K562 (cell line): Measurements from ENCODE around the gene ACP5. TPM values are rescaled to one million over a fixed set of nuclear protein-coding genes. Genes with fewer than 3 reads are reported as not detected.

Experiments
- ATAC-seq: fragments of 200-7000 bp; cut with Tn5 transposase; 3 replicates; pipeline ENCODE4 v1.9.1; 2020; ENCODE audit warnings: moderate library complexity
- BruUV-seq: library from RNA; stranded (reverse); fragments of 400-500 nt; replicated peaks from 2 replicates; lab custom pipeline; 2021; lab: Mats Ljungman, UMichigan
- CTCF ChIA-PET: fragments of 300-600 bp; formaldehyde crosslinking; extraction: SDS; loops from one replicate; lab custom pipeline; 2021; ENCODE audit warnings: low intra/inter-chr PET ratio; lab: Yijun Ruan, JAX
- POLR2A ChIA-PET: fragments of 300-600, 350-650 bp; sonication (Branson Sonifier 250); formaldehyde crosslinking; extraction: SDS; loops from one replicate; lab custom pipeline; 2021; ENCODE audit warnings: antibody characterized with exemption, inconsistent platforms; lab: Yijun Ruan, JAX
- DNase-seq, 4 experiments: peaks; one replicate each; pipeline versions ENCODE4 v3.0.0 to v3.0.0-alpha.2; 2011 to 2018; ENCODE audit warnings: low spot score in 3 of 4, mixed read lengths in 3 of 4; ENCODE audit errors: extremely low read depth in 1 of 4
- FAIRE-seq: peaks from 2 replicates; lab custom pipeline; 2011; peaks lifted over from hg19 to GRCh38; lab: Jason Lieb, UNC
- H2AFZ ChIP-seq: 2 replicates; pipeline ENCODE4 v1.6.0; 2011; ENCODE audit warnings: low read depth, low read length, control low read depth, inconsistent platforms
- H3K27ac ChIP-seq: fragments of 200-600 bp; 3 replicates; pipeline ENCODE4 v1.8.0; 2011; ENCODE audit warnings: low read depth, mild to moderate bottlenecking, control low read depth, inconsistent platforms, low read length, moderate library complexity, mixed read lengths; ENCODE audit errors: extremely low read depth
- H3K27me3 ChIP-seq, 2 experiments: fragments of 300-600 bp in 1 of 2; 2 replicates in 1 of 2; 3 replicates in 1 of 2; pipeline versions ENCODE4 v1.6.0 to v1.8.0; 2011; ENCODE audit warnings: inconsistent platforms in 2 of 2, low read length in 2 of 2, mild to moderate bottlenecking in 1 of 2, mixed read lengths in 1 of 2, moderate library complexity in 1 of 2; ENCODE audit not compliant: control insufficient read depth in 2 of 2, insufficient read depth in 2 of 2
- H3K36me3 ChIP-seq: fragments of 300-600 bp; 3 replicates; pipeline ENCODE4 v1.8.0; 2011; ENCODE audit warnings: mild to moderate bottlenecking, low read length, inconsistent platforms; ENCODE audit not compliant: control insufficient read depth, insufficient read depth
- H3K4me1 ChIP-seq, 2 experiments: fragments of 200-600 bp in 1 of 2; replicated peaks in 1 of 2; 2 replicates in 1 of 2; 3 replicates in 1 of 2; pipeline versions ENCODE4 v1.5.1 to v1.8.0; 2011; ENCODE audit warnings: inconsistent platforms in 2 of 2, low read length in 2 of 2, mild to moderate bottlenecking in 1 of 2, mixed read lengths in 1 of 2, moderate library complexity in 1 of 2; ENCODE audit not compliant: control insufficient read depth in 2 of 2, insufficient read depth in 2 of 2
- H3K4me2 ChIP-seq: 2 replicates; pipeline ENCODE4 v1.6.1; 2011; ENCODE audit warnings: low read length, control low read depth, inconsistent platforms, mixed read lengths; ENCODE audit not compliant: insufficient read depth
- H3K4me3 ChIP-seq: fragments of 200-600 bp; sonication (generic), shearing (Covaris generic); 2 replicates; pipeline ENCODE4 v1.5.1; 2016; ENCODE audit warnings: control low read depth, inconsistent platforms
- H3K79me2 ChIP-seq: fragments of 200-600 bp; 3 replicates; pipeline ENCODE4 v1.8.0; 2011; ENCODE audit warnings: low read length, inconsistent platforms; ENCODE audit not compliant: control insufficient read depth, insufficient read depth
- H3K9ac ChIP-seq, 2 experiments: 2 replicates each; pipeline versions ENCODE4 v1.6.0 to v1.6.1; 2011; ENCODE audit warnings: low read depth in 2 of 2, low read length in 2 of 2, control low read depth in 1 of 2, inconsistent platforms in 1 of 2, mild to moderate bottlenecking in 1 of 2, mixed read lengths in 1 of 2; ENCODE audit not compliant: insufficient read depth in 1 of 2
- H3K9me1 ChIP-seq: one replicate; pipeline ENCODE4 v1.6.0; 2011; ENCODE audit warnings: inconsistent platforms, mild to moderate bottlenecking, low read length, moderate library complexity; ENCODE audit not compliant: control insufficient read depth, insufficient read depth
- H3K9me3 ChIP-seq: replicated peaks from 2 replicates; pipeline ENCODE4 v1.5.1; 2011; ENCODE audit warnings: low read depth, low read length, inconsistent platforms; ENCODE audit not compliant: control insufficient read depth, insufficient read depth
- H4K20me1 ChIP-seq: replicated peaks from 2 replicates; pipeline ENCODE4 v1.6.1; 2011; ENCODE audit warnings: low read length, inconsistent platforms, mixed read lengths; ENCODE audit not compliant: control insufficient read depth, insufficient read depth
- HNRNPL ChIP-seq: fragments of 200-400 bp; formaldehyde crosslinking; IDR thresholded peaks from 2 replicates; pipeline ENCODE4 v1.6.1; 2017; ENCODE audit warnings: low read depth, mild to moderate bottlenecking, low read length
- NR2C1 ChIP-seq, 2 experiments: fragments of 450-650 bp; IDR thresholded peaks; 2 replicates each; pipeline ENCODE4 v1.6.1; 2017; ENCODE audit warnings: mild to moderate bottlenecking in 2 of 2, antibody characterized with exemption in 1 of 2, inconsistent platforms in 1 of 2, missing compliant biosample characterization in 1 of 2, missing genetic modification characterization in 1 of 2
- WGBS: fragments of 100-300 bp; shearing (Covaris generic); methylation state at CpG from one replicate; pipeline ENCODE4 v1.1.6; 2016; ENCODE audit warnings: low coverage, mixed read lengths; ENCODE audit not compliant: insufficient coverage; ENCODE audit errors: missing lambda C conversion rate; 5-methylcytosine and 5-hydroxymethylcytosine counted together
- in situ Hi-C: fragments of 300-500 bp; cut with MboI; formaldehyde crosslinking; loops from 4 replicates; pipeline ENCODE4 v1.15.0; 2018; ENCODE audit warnings: inconsistent platforms, mixed read lengths
- intact Hi-C: fragments of 100-400 bp; cut with micrococcal nuclease; formaldehyde crosslinking; loops from 2 replicates; pipeline ENCODE4 v1.14.2; 2022
- polyA plus RNA-seq, 8 experiments: library from polyadenylated mRNA; depleted of rRNA in 4 of 8; stranded (reverse) in 5 of 8; unstranded in 3 of 8; fragments of >200 nt; fragmentation: Nextera tagmentation in 2 of 8; fragmentation: Illumina TruSeq in 1 of 8; extraction: Ambion mirVana in 2 of 8; extraction: Trizol in 1 of 8; gene quantifications; 2 replicates each; pipeline versions ENCODE4 v1.2.1 to v1.2.3, GENCODE V29; 2011 to 2014; ENCODE audit warnings: inconsistent platforms in 1 of 8, missing spikeins in 1 of 8
- total RNA-seq, 7 experiments: library from RNA; depleted of rRNA in 6 of 7; stranded (reverse); fragments of >200 nt in 6 of 7; fragmentation: Illumina TruSeq in 2 of 7; extraction: Trizol in 2 of 7; gene quantifications; 2 replicates each; pipeline versions ENCODE4 v1.2.1 to v1.2.3, GENCODE V29; 2011 to 2021; ENCODE audit warnings: low replicate concordance in 1 of 7

ACP5 gene
- total and polyA plus RNA-seq, 9 of the 15 experiments (the other 6 are each of a cell fraction or from before 2014, with no cell fraction given), result 0.06 to 1.1 (median 0.31) TPM; not detected in 1

DNA sequence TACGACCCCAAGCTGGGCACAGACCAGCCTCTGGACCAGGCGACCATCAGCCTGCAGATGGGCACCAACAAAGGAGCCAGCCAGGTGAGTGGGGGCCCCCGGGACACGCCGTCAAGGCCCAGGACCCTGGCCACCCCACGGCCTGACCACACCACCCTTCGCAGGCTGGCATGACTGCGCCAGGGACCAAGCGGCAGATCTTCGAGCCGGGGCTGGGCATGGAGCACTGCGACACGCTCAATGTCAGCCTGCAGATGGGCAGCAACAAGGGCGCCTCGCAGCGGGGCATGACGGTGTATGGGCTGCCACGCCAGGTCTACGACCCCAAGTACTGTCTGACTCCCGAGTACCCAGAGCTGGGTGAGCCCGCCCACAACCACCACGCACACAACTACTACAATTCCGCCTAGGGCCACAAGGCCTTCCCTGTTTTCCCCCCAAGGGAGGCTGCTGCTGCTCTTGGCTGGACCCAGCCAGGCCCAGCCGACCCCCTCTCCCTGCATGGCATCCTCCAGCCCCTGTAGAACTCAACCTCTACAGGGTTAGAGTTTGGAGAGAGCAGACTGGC is 28.0 kb downstream of the ACP5 start:
- POLR2A ChIA-PET, result interaction anchor here (0.6 to 0.8 kb wide), 2 partner anchors 9 to 44 kb away, joined by 3 to 4 read pairs; partner anchors contain the start of genes ELOF1 and ZNF653
- WGBS, result 82% methylated on average over 21 of the region's 24 CpGs
- intact Hi-C loops, result no loop called here
- CTCF ChIA-PET, result no interaction called here
- Histone ChIP-seq H3K4me2 (no peak overlapping the region), H3K79me2 (no peaks in the 10 kb centered on the region), H3K9me1 (peaks cover 3% of the 10 kb centered on the region), H3K4me3 (no peak overlapping the region), H3K4me1 (peaks cover 0 to 31% of the 10 kb centered on the region in 2 experiments; a peak in 2 of 5 replicates), H3K9me3 (no peaks in the 10 kb centered on the region), H3K36me3 (peaks cover 28% of the 10 kb centered on the region; the same call in 1 of the 3 replicates), H4K20me1 (no peaks in the 10 kb centered on the region), H3K27ac (no peak overlapping the region), H3K9ac (no peak overlapping the region), H2AFZ (no peak overlapping the region), H3K27me3 (no peaks in the 10 kb centered on the region)
- no peak for FAIRE-seq
- DNase-seq, result no peak
- no TSS peak for BruUV-seq
- no peak for TF ChIP-seq NR2C1 (IDR thresholded peaks at IDR 0.05)
- TF ChIP-seq NR2C1 (tag; IDR thresholded peaks at IDR 0.05), result no peak
- TF ChIP-seq HNRNPL, result 0 out of 2 replicates have a peak, but pooled peaks have one; percentile 23
- in situ Hi-C loops, result no loop called here
- ATAC-seq, result no peak
